Progenitor cell of endocrine pancreas (in vitro differentiated cells): ENCODE data around the gene TWIST1. TPM values are rescaled to one million over a fixed set of nuclear protein-coding genes. Genes with fewer than 3 reads are reported as not detected.

Source experiments
- DNase-seq: peaks from one replicate; pipeline ENCODE4 v3.0.0; 2021; ENCODE audit warnings: low spot score; ENCODE audit not compliant: unreplicated experiment
- H3K27ac Mint-ChIP-seq: 2 replicates; pipeline ENCODE4 v1.8.0; 2021; ENCODE audit warnings: mild to moderate bottlenecking, moderate library complexity, mixed read lengths
- H3K27me3 Mint-ChIP-seq: 2 replicates; pipeline ENCODE4 v1.8.0; 2021; ENCODE audit warnings: mixed read lengths
- H3K36me3 Mint-ChIP-seq: 2 replicates; pipeline ENCODE4 v1.8.0; 2022; ENCODE audit warnings: mixed read lengths; ENCODE audit not compliant: insufficient read depth
- H3K4me1 Mint-ChIP-seq: 2 replicates; pipeline ENCODE4 v1.8.0; 2021; ENCODE audit warnings: low read depth, mixed read lengths
- H3K4me3 Mint-ChIP-seq: 2 replicates; pipeline ENCODE4 v1.8.0; 2021; ENCODE audit warnings: low read depth, mild to moderate bottlenecking, moderate library complexity, mixed read lengths
- H3K9me3 Mint-ChIP-seq: 2 replicates; pipeline ENCODE4 v1.8.0; 2021; ENCODE audit warnings: low read depth, mixed read lengths
- CTCF ChIP-seq: fragments of 200-600 bp; sonication (generic); IDR thresholded peaks from one replicate; pipeline ENCODE4 v1.5.0; 2021; ENCODE audit warnings: antibody characterized with exemption, mild to moderate bottlenecking; ENCODE audit not compliant: unreplicated experiment
- total RNA-seq: library from RNA; stranded (reverse); gene quantifications from 2 replicates; pipeline ENCODE4 v1.2.1, GENCODE V29; 2021

Gene TWIST1
- total RNA-seq, 1 donor from 2014 or later, result 1.8 TPM

- H3K27me3 Mint-ChIP-seq, result peaks cover 94% of the 10 kb centered on the region
- no peaks in the 10 kb centered on the region for H3K9me3 Mint-ChIP-seq
- peak overlapping the region; percentile 73 for H3K27ac Mint-ChIP-seq
- peaks cover 10% of the 10 kb centered on the region for H3K4me1 Mint-ChIP-seq
- no peak for TF ChIP-seq CTCF
- no peak overlapping the region for H3K4me3 Mint-ChIP-seq
- no peak for DNase-seq
- H3K36me3 Mint-ChIP-seq, result no peaks in the 10 kb centered on the region
Observed at GRCh38 chr7:19111474-19112273, 5.8 kb downstream of the TWIST1 start.

GRCh38 chr7:19110776-19111175, 6.7 kb downstream of the TWIST1 start:
- Mint-ChIP-seq H3K4me3 (no peak overlapping the region), H3K4me1 (peaks cover 14% of the 10 kb centered on the region), H3K27me3 (peaks cover 97% of the 10 kb centered on the region), H3K27ac (no peak overlapping the region), H3K36me3 (no peaks in the 10 kb centered on the region), H3K9me3 (no peaks in the 10 kb centered on the region)
- TF ChIP-seq CTCF, result no peak
- DNase-seq, result no peak

- H3K4me1 Mint-ChIP-seq, result peaks cover 14% of the 10 kb centered on the region
- H3K36me3 Mint-ChIP-seq, result no peaks in the 10 kb centered on the region
- peaks cover 100% of the 10 kb centered on the region for H3K27me3 Mint-ChIP-seq
- no peak overlapping the region for H3K4me3 Mint-ChIP-seq
- H3K9me3 Mint-ChIP-seq, result no peaks in the 10 kb centered on the region
- H3K27ac Mint-ChIP-seq, result no peak overlapping the region
- no peak for TF ChIP-seq CTCF
- DNase-seq, result no peak
Observed at GRCh38 chr7:19110026-19110730, 7.3 kb downstream of the TWIST1 start.

GRCh38 chr7:19109000-19109946, 8.2 kb downstream of the TWIST1 start:
- Mint-ChIP-seq H3K4me1 (peaks cover 14% of the 10 kb centered on the region), H3K4me3 (no peak overlapping the region), H3K36me3 (no peaks in the 10 kb centered on the region), H3K27me3 (peaks cover 100% of the 10 kb centered on the region), H3K27ac (no peak overlapping the region), H3K9me3 (no peaks in the 10 kb centered on the region)
- no peak for TF ChIP-seq CTCF
- DNase-seq, result no peak
